Measurements from ENCODE around the gene TRIP11.

Gene TRIP11

GRCh38 chr14:91957876-91958313 lies 82.0 kb downstream of the TRIP11 start:
- peak overlapping the region; percentile 11 for H3K18ac ChIP-seq (ENCODE audit: low read length)
- no peaks in the 10 kb centered on the region for H3K36me3 ChIP-seq (replicated peaks in 1 of 2; ENCODE audit: control insufficient read depth in 2 of 2, insufficient read depth in 2 of 2, low read length in 2 of 2)
- no peak for DNase-seq (ENCODE audit: low spot score)
- H3K27me3 ChIP-seq (ENCODE audit: control insufficient read depth in 3 of 3, insufficient read depth in 3 of 3, low read depth in 1 of 3, low read length in 3 of 3): peaks cover 0 to 3% (median 0%) of the 10 kb centered on the region in 3 experiments
- H3K4me3 ChIP-seq (ENCODE audit: low read length in 2 of 2): no peak overlapping the region
- H3K9ac ChIP-seq (ENCODE audit: low read depth, low read length, poor library complexity): no peak overlapping the region
- H4K91ac ChIP-seq (ENCODE audit: low read depth, low read length, poor library complexity): no peak overlapping the region
- H2BK120ac ChIP-seq (ENCODE audit: low read depth, low read length): no peak overlapping the region
- no peak overlapping the region for H3K14ac ChIP-seq (ENCODE audit: low read length)
- H2BK15ac ChIP-seq (ENCODE audit: low read length): no peak overlapping the region
- no peak overlapping the region for H2AFZ ChIP-seq (ENCODE audit: low read length)
- H2BK12ac ChIP-seq (ENCODE audit: low read length): no peak overlapping the region
- H3K79me1 ChIP-seq (ENCODE audit: low read depth, low read length): no peaks in the 10 kb centered on the region
- no peaks in the 10 kb centered on the region for H3K4me1 ChIP-seq (ENCODE audit: control insufficient read depth in 2 of 2, insufficient read depth in 1 of 2, low read depth in 1 of 2, low read length in 2 of 2)
- no peak overlapping the region for H3K23ac ChIP-seq (ENCODE audit: low read depth, low read length, poor library complexity)
- H2AK5ac ChIP-seq (ENCODE audit: low read depth, low read length): no peak overlapping the region
- no CpG with 5 or more reads among the region's 9 CpGs for WGBS, 2 donors (ENCODE audit: extremely low coverage in 2 of 2, insufficient read length in 2 of 2, insufficient replicate concordance in 1 of 2)
- H3K27ac ChIP-seq (replicated peaks; ENCODE audit: low read length): no peak overlapping the region
- no peak overlapping the region for H3K4ac ChIP-seq (ENCODE audit: low read length)
- no peak overlapping the region for H2BK5ac ChIP-seq (ENCODE audit: low read length)
- H4K8ac ChIP-seq (ENCODE audit: low read depth, low read length): no peak overlapping the region
- no peak overlapping the region for H3K4me2 ChIP-seq (ENCODE audit: insufficient read depth, low read length, poor library complexity, severe bottlenecking)
- H3K9me3 ChIP-seq (replicated peaks in 1 of 2; ENCODE audit: control insufficient read depth in 2 of 2, insufficient read depth in 1 of 2, low read depth in 1 of 2, low read length in 2 of 2): no peaks in the 10 kb centered on the region

DNA sequence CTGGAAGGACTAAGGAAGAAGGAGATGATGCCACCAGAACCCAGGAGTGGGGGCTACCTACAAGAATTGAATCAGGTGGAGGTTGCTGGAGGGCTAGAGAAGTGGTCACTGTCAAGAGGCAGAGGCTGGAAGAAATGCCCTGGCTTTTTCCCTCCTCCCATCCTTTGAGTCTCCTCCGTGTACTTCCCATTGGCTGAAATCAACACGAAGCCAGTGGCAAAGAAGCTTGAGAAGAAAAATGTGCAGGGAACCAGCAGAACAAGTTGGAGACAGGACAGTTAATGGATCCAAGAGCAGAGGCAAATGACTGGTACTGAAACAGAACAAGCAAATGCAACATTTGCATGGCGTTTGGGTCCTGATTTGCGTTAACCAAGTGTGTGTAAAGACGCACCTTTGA lies 83.2 kb downstream of the TRIP11 start:
- no peak overlapping the region for H2BK15ac ChIP-seq (ENCODE audit: low read length)
- DNase-seq (ENCODE audit: low spot score): no peak

GRCh38 chr14:91955168-91955567 lies 84.7 kb downstream of the TRIP11 start:
- no peak overlapping the region for H4K91ac ChIP-seq (ENCODE audit: low read depth, low read length, poor library complexity)
- no peak overlapping the region for H3K4ac ChIP-seq (ENCODE audit: low read length)
- no peaks in the 10 kb centered on the region for H3K79me1 ChIP-seq (ENCODE audit: low read depth, low read length)
- H2AK5ac ChIP-seq (ENCODE audit: low read depth, low read length): no peak overlapping the region
- no peak overlapping the region for H3K9ac ChIP-seq (ENCODE audit: low read depth, low read length, poor library complexity)
- H3K14ac ChIP-seq (ENCODE audit: low read length): no peak overlapping the region
- H3K27me3 ChIP-seq (ENCODE audit: control insufficient read depth in 3 of 3, insufficient read depth in 3 of 3, low read depth in 1 of 3, low read length in 3 of 3): peaks cover 0 to 8% (median 0%) of the 10 kb centered on the region in 3 experiments
- no peak overlapping the region for H2BK5ac ChIP-seq (ENCODE audit: low read length)
- H3K18ac ChIP-seq (ENCODE audit: low read length): no peak overlapping the region
- H3K4me1 ChIP-seq (ENCODE audit: control insufficient read depth in 2 of 2, insufficient read depth in 1 of 2, low read depth in 1 of 2, low read length in 2 of 2): no peaks in the 10 kb centered on the region
- no peak overlapping the region for H2BK120ac ChIP-seq (ENCODE audit: low read depth, low read length)
- H3K9me3 ChIP-seq (replicated peaks in 1 of 2; ENCODE audit: control insufficient read depth in 2 of 2, insufficient read depth in 1 of 2, low read depth in 1 of 2, low read length in 2 of 2): no peaks in the 10 kb centered on the region
- no peaks in the 10 kb centered on the region for H3K36me3 ChIP-seq (replicated peaks in 1 of 2; ENCODE audit: control insufficient read depth in 2 of 2, insufficient read depth in 2 of 2, low read length in 2 of 2)
- H3K4me3 ChIP-seq (ENCODE audit: low read length in 2 of 2): no peak overlapping the region
- WGBS, 2 donors (ENCODE audit: extremely low coverage in 2 of 2, insufficient read length in 2 of 2, insufficient replicate concordance in 1 of 2): no CpG with 5 or more reads among the region's 1 CpG
- DNase-seq (ENCODE audit: low spot score): no peak
- no peak overlapping the region for H2AFZ ChIP-seq (ENCODE audit: low read length)
- no peak overlapping the region for H3K4me2 ChIP-seq (ENCODE audit: insufficient read depth, low read length, poor library complexity, severe bottlenecking)
- no peak overlapping the region for H2BK12ac ChIP-seq (ENCODE audit: low read length)
- H2BK15ac ChIP-seq (ENCODE audit: low read length): no peak overlapping the region
- no peak overlapping the region for H3K27ac ChIP-seq (replicated peaks; ENCODE audit: low read length)
- no peak overlapping the region for H3K23ac ChIP-seq (ENCODE audit: low read depth, low read length, poor library complexity)
- no peak overlapping the region for H4K8ac ChIP-seq (ENCODE audit: low read depth, low read length)

More for the DNA sequence above, 83.2 kb downstream of the TRIP11 start:
- Histone ChIP-seq H2BK12ac (ENCODE audit: low read length) (no peak overlapping the region), H3K36me3 (replicated peaks in 1 of 2; ENCODE audit: control insufficient read depth in 2 of 2, insufficient read depth in 2 of 2, low read length in 2 of 2) (no peaks in the 10 kb centered on the region), H2AK5ac (ENCODE audit: low read depth, low read length) (no peak overlapping the region), H3K4me2 (ENCODE audit: insufficient read depth, low read length, poor library complexity, severe bottlenecking) (no peak overlapping the region), H3K9ac (ENCODE audit: low read depth, low read length, poor library complexity) (no peak overlapping the region), H3K14ac (ENCODE audit: low read length) (no peak overlapping the region), H3K9me3 (replicated peaks in 1 of 2; ENCODE audit: control insufficient read depth in 2 of 2, insufficient read depth in 1 of 2, low read depth in 1 of 2, low read length in 2 of 2) (no peaks in the 10 kb centered on the region), H2AFZ (ENCODE audit: low read length) (no peak overlapping the region), H4K91ac (ENCODE audit: low read depth, low read length, poor library complexity) (no peak overlapping the region), H3K79me1 (ENCODE audit: low read depth, low read length) (no peaks in the 10 kb centered on the region), H3K23ac (ENCODE audit: low read depth, low read length, poor library complexity) (no peak overlapping the region), H2BK5ac (ENCODE audit: low read length) (no peak overlapping the region), H4K8ac (ENCODE audit: low read depth, low read length) (no peak overlapping the region), H3K18ac (ENCODE audit: low read length) (no peak overlapping the region), H3K4ac (ENCODE audit: low read length) (no peak overlapping the region), H3K4me3 (ENCODE audit: low read length in 2 of 2) (no peak overlapping the region), H2BK120ac (ENCODE audit: low read depth, low read length) (no peak overlapping the region), H3K4me1 (ENCODE audit: control insufficient read depth in 2 of 2, insufficient read depth in 1 of 2, low read depth in 1 of 2, low read length in 2 of 2) (no peaks in the 10 kb centered on the region), H3K27me3 (ENCODE audit: control insufficient read depth in 3 of 3, insufficient read depth in 3 of 3, low read depth in 1 of 3, low read length in 3 of 3) (peaks cover 0 to 3% (median 0%) of the 10 kb centered on the region in 3 experiments), H3K27ac (replicated peaks; ENCODE audit: low read length) (no peak overlapping the region)
- WGBS, 2 donors (ENCODE audit: extremely low coverage in 2 of 2, insufficient read length in 2 of 2, insufficient replicate concordance in 1 of 2): no CpG with 5 or more reads among the region's 5 CpGs

DNA sequence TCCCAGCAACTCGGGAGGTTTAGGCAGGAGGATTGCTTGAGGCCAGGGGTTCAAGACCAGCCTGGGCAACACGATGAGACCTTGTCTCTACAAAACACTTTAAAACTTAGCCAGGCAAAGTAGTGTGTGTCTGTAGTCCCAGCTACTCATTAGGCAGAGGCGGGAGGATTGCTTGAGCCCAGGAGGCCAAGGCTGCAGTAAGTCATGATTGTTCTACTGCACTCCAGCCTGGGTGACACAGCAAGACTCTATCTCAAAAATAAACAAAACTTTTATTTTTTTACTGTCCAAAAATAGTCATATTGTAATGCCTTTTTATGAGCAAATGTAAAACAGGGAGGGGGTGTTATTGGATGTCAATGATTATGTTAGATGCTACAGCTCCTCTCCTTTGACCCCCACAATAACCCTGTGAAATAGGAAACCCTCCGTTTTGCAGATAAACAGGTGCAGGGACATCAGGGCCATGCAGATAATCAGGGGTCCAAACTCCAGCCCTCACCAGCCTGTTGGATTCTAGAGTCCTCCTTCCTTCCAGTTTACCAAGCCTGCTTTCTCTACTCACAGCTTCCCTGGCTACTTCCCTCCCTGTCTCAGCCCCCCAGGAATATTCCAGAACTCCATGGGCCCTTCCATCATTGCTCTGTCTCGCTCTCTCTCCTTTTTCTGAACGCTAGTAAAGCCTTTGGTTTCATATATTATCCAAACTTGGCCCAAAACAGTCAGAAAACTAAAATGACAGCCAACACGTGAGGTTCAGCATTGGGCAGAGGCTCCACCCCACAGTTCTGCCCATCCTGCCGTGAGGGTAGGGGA lies 86.5 kb downstream of the TRIP11 start:
- H3K9ac ChIP-seq (ENCODE audit: low read depth, low read length, poor library complexity): no peak overlapping the region
- H4K91ac ChIP-seq (ENCODE audit: low read depth, low read length, poor library complexity): no peak overlapping the region
- H3K36me3 ChIP-seq (replicated peaks in 1 of 2; ENCODE audit: control insufficient read depth in 2 of 2, insufficient read depth in 2 of 2, low read length in 2 of 2): no peaks in the 10 kb centered on the region
- no peak overlapping the region for H2BK120ac ChIP-seq (ENCODE audit: low read depth, low read length)
- H3K4ac ChIP-seq (ENCODE audit: low read length): no peak overlapping the region
- WGBS, 2 donors (ENCODE audit: extremely low coverage in 2 of 2, insufficient read length in 2 of 2, insufficient replicate concordance in 1 of 2): no CpG with 5 or more reads among the region's 8 CpGs
- no peaks in the 10 kb centered on the region for H3K9me3 ChIP-seq (replicated peaks in 1 of 2; ENCODE audit: control insufficient read depth in 2 of 2, insufficient read depth in 1 of 2, low read depth in 1 of 2, low read length in 2 of 2)
- H3K79me1 ChIP-seq (ENCODE audit: low read depth, low read length): no peaks in the 10 kb centered on the region
- H2BK15ac ChIP-seq (ENCODE audit: low read length): no peak overlapping the region
- no peak overlapping the region for H2BK12ac ChIP-seq (ENCODE audit: low read length)
- no peak overlapping the region for H3K4me3 ChIP-seq (ENCODE audit: low read length in 2 of 2)
- H3K27ac ChIP-seq (replicated peaks; ENCODE audit: low read length): no peak overlapping the region
- DNase-seq (ENCODE audit: low spot score): no peak
- H3K4me2 ChIP-seq (ENCODE audit: insufficient read depth, low read length, poor library complexity, severe bottlenecking): no peak overlapping the region
- no peak overlapping the region for H3K23ac ChIP-seq (ENCODE audit: low read depth, low read length, poor library complexity)
- H2BK5ac ChIP-seq (ENCODE audit: low read length): no peak overlapping the region
- H3K27me3 ChIP-seq (ENCODE audit: control insufficient read depth in 3 of 3, insufficient read depth in 3 of 3, low read depth in 1 of 3, low read length in 3 of 3): peaks cover 0 to 25% (median under 1%) of the 10 kb centered on the region in 3 experiments
- H4K8ac ChIP-seq (ENCODE audit: low read depth, low read length): no peak overlapping the region
- no peak overlapping the region for H3K18ac ChIP-seq (ENCODE audit: low read length)
- no peaks in the 10 kb centered on the region for H3K4me1 ChIP-seq (ENCODE audit: control insufficient read depth in 2 of 2, insufficient read depth in 1 of 2, low read depth in 1 of 2, low read length in 2 of 2)
- no peak overlapping the region for H3K14ac ChIP-seq (ENCODE audit: low read length)
- no peak overlapping the region for H2AK5ac ChIP-seq (ENCODE audit: low read depth, low read length)
- H2AFZ ChIP-seq (ENCODE audit: low read length): no peak overlapping the region
